Common myeloid progenitor, CD34-positive (primary cell): ENCODE data around the gene HOXD3.

ENCODE experiments used
- CTCF ChIA-PET: fragments of 350-600 bp; sonication (Branson Sonifier 250); formaldehyde crosslinking; loops from one replicate; lab custom pipeline; 2021; ENCODE audit warnings: antibody characterized with exemption; lab: Charles Lee
- POLR2A ChIA-PET: fragments of 350-600 bp; sonication (Branson Sonifier 250); formaldehyde crosslinking; loops from one replicate; lab custom pipeline; 2021; ENCODE audit warnings: antibody characterized with exemption; lab: Charles Lee
- DNase-seq, 3 donors: peaks; one replicate each; pipeline versions ENCODE4 v3.0.0 to v3.0.0-alpha.2; 2013
- H3K27ac ChIP-seq, 2 experiments: 1 replicate in 1 of 2; 2 replicates in 1 of 2; pipeline ENCODE4 v1.7.0; 2013; ENCODE audit warnings: inconsistent platforms in 2 of 2, low read length in 2 of 2, mild to moderate bottlenecking in 2 of 2, low read depth in 1 of 2, moderate library complexity in 1 of 2; ENCODE audit not compliant: severe bottlenecking in 2 of 2, insufficient read depth in 1 of 2, poor library complexity in 1 of 2
- H3K27me3 ChIP-seq, 5 experiments: replicated peaks in 2 of 5; 1 replicate in 3 of 5; 2 replicates in 2 of 5; pipeline versions ENCODE4 v1.6.1 to v1.7.0; 2013; ENCODE audit warnings: low read length in 4 of 5, mild to moderate bottlenecking in 2 of 5, moderate library complexity in 2 of 5, inconsistent platforms in 1 of 5; ENCODE audit not compliant: insufficient read depth in 5 of 5, control insufficient read depth in 4 of 5
- H3K36me3 ChIP-seq, 4 experiments: 1 replicate in 2 of 4; 2 replicates in 2 of 4; pipeline versions ENCODE4 v1.6.1 to v1.7.0; 2013; ENCODE audit warnings: low read length in 3 of 4, control low read depth in 1 of 4, mild to moderate bottlenecking in 1 of 4; ENCODE audit not compliant: control insufficient read depth in 4 of 4, insufficient read depth in 4 of 4
- H3K4me1 ChIP-seq, 4 experiments: 1 replicate in 3 of 4; 2 replicates in 1 of 4; pipeline versions ENCODE4 v1.6.1 to v1.7.1; 2013; ENCODE audit warnings: low read length in 3 of 4, mild to moderate bottlenecking in 3 of 4, control low read depth in 1 of 4, inconsistent platforms in 1 of 4, moderate library complexity in 1 of 4; ENCODE audit not compliant: control insufficient read depth in 4 of 4, insufficient read depth in 4 of 4; ENCODE audit errors: control extremely low read depth in 1 of 4
- H3K4me3 ChIP-seq, 7 experiments: 1 replicate in 4 of 7; 2 replicates in 3 of 7; pipeline versions ENCODE4 v1.5.1 to v1.7.0; 2013; ENCODE audit warnings: mild to moderate bottlenecking in 7 of 7, low read length in 6 of 7, moderate library complexity in 6 of 7, inconsistent platforms in 2 of 7, low read depth in 2 of 7, control low read depth in 1 of 7; ENCODE audit not compliant: insufficient read depth in 4 of 7, control insufficient read depth in 1 of 7; ENCODE audit errors: extremely low read depth in 1 of 7
- H3K9me3 ChIP-seq, 5 experiments: 1 replicate in 4 of 5; 2 replicates in 1 of 5; pipeline versions ENCODE4 v1.6.1 to v1.7.1; 2013; ENCODE audit warnings: low read length in 4 of 5, mild to moderate bottlenecking in 2 of 5, inconsistent platforms in 1 of 5, low read depth in 1 of 5, moderate library complexity in 1 of 5; ENCODE audit not compliant: control insufficient read depth in 4 of 5, insufficient read depth in 2 of 5; ENCODE audit errors: control extremely low read depth in 1 of 5
- WGBS: methylation state at CpG from one replicate; pipeline ENCODE4 v1.1.5; 2013; ENCODE audit not compliant: insufficient coverage; 5-methylcytosine and 5-hydroxymethylcytosine counted together

HOXD3 gene

DNA sequence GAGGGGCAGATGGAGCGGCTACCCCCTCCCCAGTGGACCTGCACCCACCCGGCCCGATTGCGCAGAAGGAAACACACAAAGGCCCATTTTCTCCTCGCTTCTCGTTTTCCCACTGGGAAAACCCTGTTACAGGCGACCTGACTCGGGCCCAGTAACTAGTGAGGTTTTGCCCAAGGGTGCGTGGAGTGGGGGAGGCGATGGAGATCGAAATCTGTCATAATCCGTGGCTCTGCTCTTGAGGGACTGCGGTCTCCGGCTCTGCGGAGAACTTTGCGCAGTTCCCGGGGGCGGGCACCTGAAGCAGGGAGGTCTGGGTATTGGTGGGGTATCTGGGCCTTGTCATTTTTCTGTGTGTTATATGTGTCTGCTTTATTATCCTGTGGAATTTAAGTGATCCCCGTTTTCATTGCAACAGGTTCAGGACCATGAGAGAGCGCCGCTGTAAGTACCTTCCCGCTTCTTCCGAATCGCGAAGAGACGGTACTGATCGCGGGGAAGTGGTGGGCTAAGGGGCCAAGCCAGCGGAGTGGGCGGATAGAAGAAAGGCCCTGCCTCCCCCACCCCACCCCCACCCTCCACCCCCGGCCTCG, 9.8 kb upstream of the HOXD3 start:
- CTCF ChIA-PET = interaction anchor here (0.8 to 1.7 kb wide), 3 partner anchors 14 to 238 kb away, joined by 3 to 6 read pairs (median 4); no protein-coding TSS in a partner anchor
- Histone ChIP-seq H3K36me3 (no peaks in the 10 kb centered on the region), H3K4me3 (no peak overlapping the region), H3K9me3 (peaks cover 0 to 3% (median 0%) of the 10 kb centered on the region in 5 experiments), H3K27me3 (peaks cover 15 to 97% (median 64%) of the 10 kb centered on the region in 5 experiments), H3K27ac (no peak overlapping the region), H3K4me1 (peaks cover 0 to 5% (median 1%) of the 10 kb centered on the region in 4 experiments)
- POLR2A ChIA-PET = no interaction called here
- 12% methylated on average over 18 of the region's 32 CpGs for WGBS
- DNase-seq = no peak

DNA sequence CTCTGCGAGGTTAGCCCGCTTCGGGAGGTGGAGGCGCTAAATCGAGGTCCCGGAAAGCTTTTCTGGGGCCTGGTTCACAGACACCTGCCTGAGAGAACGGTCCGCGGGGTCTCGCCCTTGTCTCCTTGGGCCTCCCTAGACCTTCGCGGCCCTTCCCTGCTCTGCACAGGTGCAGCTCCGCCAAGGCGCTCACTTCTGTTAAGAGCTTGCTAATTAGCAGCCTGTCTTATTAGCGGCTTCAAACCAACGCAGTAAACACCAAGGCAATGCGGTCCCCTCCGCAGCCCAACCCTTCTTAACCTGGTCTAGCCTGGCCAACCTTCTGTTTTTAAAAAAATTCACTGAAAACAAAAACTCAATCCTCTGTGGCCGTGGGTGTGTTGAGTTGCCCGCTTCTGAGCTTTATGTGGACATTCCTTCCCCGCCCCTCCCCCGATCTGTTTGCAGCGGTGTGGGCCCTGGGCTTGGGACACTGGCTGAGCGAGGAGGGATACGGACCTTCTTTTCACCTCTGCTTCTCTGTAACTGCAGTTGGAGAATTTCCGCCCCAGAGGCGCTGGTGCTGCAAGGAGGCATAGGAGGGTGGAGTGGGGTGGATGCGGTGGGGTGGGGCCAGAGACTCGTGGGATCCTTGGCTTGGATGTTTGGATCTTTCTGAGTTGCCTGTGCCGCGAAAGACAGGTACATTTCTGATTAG, 9.2 kb upstream of the HOXD3 start:
- peaks cover 0 to 3% (median 0%) of the 10 kb centered on the region in 5 experiments for H3K9me3 ChIP-seq
- POLR2A ChIA-PET = no interaction called here
- peaks cover 0 to 9% (median 1%) of the 10 kb centered on the region in 4 experiments for H3K4me1 ChIP-seq
- DNase-seq = no peak
- peaks cover 15 to 97% (median 60%) of the 10 kb centered on the region in 5 experiments for H3K27me3 ChIP-seq
- no peak overlapping the region for H3K27ac ChIP-seq
- CTCF ChIA-PET = interaction anchor here (0.8 kb wide), 1 partner anchor 15 kb away, joined by 3 read pairs; no protein-coding TSS in a partner anchor
- H3K36me3 ChIP-seq = no peaks in the 10 kb centered on the region
- 14% methylated on average over 28 of the region's 31 CpGs for WGBS
- no peak overlapping the region for H3K4me3 ChIP-seq

DNA sequence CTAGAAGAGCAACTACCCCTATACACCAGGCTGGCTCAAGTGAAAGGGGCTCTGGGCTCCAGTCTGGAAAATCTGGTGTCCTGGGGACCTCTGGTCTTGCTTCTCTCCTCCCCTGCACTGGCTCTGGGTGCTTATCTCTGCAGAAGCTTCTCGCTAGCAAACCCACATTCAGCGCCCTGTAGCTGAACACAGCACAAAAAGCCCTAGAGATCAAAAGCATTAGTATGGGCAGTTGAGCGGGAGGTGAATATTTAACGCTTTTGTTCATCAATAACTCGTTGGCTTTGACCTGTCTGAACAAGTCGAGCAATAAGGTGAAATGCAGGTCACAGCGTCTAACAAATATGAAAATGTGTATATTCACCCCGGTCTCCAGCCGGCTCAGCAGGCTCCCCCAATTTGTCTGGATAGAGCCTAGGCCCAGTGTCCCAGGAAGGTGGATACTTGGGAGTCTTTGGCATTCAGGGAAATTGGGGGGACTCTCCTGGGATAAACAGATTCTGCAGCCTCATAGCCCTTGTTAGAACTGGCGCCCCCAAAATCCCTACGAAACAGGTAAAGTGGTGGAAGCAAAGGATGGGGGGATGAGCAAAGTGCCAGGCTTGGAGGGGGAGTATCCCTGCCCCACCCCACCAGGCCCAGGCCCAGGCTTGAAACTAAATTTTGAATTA, 8.2 kb upstream of the HOXD3 start:
- no peak overlapping the region for H3K27ac ChIP-seq
- no peak for DNase-seq
- CTCF ChIA-PET = interaction anchor here (0.8 kb wide), 1 partner anchor 491 kb away, joined by 4 read pairs; no protein-coding TSS in a partner anchor
- POLR2A ChIA-PET = no interaction called here
- peaks cover 0 to 9% (median 1%) of the 10 kb centered on the region in 4 experiments for H3K4me1 ChIP-seq
- no peak overlapping the region for H3K4me3 ChIP-seq
- peaks cover 17 to 97% (median 60%) of the 10 kb centered on the region in 5 experiments for H3K27me3 ChIP-seq
- no peaks in the 10 kb centered on the region for H3K36me3 ChIP-seq
- peaks cover 0 to 3% (median 0%) of the 10 kb centered on the region in 5 experiments for H3K9me3 ChIP-seq
- 23% methylated on average over 9 of the region's 11 CpGs for WGBS

DNA sequence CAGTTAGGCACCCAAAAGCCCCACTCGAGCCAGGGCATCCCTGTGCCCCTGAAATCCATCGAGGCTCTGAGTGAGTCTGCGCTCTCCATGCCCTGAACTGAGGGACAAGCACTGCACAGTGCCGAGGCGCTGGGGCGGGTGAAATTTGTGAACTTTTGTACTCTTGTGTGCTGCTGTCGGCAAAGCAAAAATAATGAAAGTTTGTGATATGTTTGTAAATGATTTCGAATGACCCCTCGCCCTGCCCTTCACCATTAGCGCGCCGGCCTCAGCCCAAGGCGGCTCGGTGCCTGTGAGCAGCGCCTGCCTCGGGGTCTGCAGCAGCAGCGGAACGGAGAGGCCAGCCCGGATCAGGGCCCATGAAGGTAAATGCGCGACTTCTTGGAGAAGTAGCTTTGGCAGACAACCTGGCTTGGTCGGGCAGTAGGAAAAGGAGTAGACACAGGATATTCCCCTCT, 7.6 kb upstream of the HOXD3 start:
- Histone ChIP-seq H3K4me1 (peaks cover 0 to 9% (median 1%) of the 10 kb centered on the region in 4 experiments), H3K27me3 (peaks cover 18 to 100% (median 65%) of the 10 kb centered on the region in 5 experiments), H3K36me3 (no peaks in the 10 kb centered on the region), H3K9me3 (peaks cover 0 to 3% (median 0%) of the 10 kb centered on the region in 5 experiments), H3K4me3 (no peak overlapping the region), H3K27ac (no peak overlapping the region)
- 12% methylated on average over 17 of the region's 22 CpGs for WGBS
- DNase-seq = no peak
- ChIA-PET CTCF (no interaction called here), POLR2A (no interaction called here)

DNA sequence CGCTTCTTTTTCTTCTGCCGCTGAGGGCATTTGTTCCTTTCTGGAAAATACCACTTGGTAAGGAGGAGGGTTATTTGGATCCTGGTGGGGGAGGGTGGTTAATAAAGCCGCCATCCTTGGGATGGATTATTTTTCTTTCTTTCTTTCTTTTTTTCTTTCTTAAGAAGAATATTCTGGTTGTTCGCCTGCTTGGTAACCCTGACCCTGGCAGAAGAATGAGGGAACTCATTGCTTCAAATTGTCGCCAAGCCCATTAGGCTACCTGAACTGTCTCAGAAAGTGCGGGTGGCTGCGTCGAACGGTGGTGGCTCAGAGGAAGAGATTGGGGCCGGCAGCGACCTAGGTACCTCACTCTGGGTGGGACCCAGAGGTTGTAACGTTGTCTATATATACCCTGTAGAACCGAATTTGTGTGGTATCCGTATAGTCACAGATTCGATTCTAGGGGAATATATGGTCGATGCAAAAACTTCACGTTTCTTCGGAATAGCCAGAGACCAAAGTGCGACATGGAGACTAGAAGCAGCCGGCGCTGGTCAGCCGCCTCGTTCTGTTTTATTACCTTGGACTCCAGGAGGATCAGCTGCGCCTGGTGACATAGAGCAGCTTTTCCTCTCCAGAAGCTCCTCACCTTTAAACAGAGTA, 7.0 kb upstream of the HOXD3 start:
- CTCF ChIA-PET = interaction anchor here (1.2 to 1.8 kb wide), 3 partner anchors 11 to 23 kb away, joined by 3 to 5 read pairs (median 3); no protein-coding TSS in a partner anchor
- POLR2A ChIA-PET = no interaction called here
- Histone ChIP-seq H3K36me3 (no peaks in the 10 kb centered on the region), H3K4me1 (peaks cover 0 to 9% (median 1%) of the 10 kb centered on the region in 4 experiments), H3K27ac (no peak overlapping the region), H3K4me3 (no peak overlapping the region), H3K9me3 (peaks cover 0 to 3% (median 0%) of the 10 kb centered on the region in 5 experiments), H3K27me3 (peaks cover 23 to 100% (median 66%) of the 10 kb centered on the region in 5 experiments)
- 22% methylated on average over 19 of the region's 24 CpGs for WGBS
- no peak for DNase-seq

DNA sequence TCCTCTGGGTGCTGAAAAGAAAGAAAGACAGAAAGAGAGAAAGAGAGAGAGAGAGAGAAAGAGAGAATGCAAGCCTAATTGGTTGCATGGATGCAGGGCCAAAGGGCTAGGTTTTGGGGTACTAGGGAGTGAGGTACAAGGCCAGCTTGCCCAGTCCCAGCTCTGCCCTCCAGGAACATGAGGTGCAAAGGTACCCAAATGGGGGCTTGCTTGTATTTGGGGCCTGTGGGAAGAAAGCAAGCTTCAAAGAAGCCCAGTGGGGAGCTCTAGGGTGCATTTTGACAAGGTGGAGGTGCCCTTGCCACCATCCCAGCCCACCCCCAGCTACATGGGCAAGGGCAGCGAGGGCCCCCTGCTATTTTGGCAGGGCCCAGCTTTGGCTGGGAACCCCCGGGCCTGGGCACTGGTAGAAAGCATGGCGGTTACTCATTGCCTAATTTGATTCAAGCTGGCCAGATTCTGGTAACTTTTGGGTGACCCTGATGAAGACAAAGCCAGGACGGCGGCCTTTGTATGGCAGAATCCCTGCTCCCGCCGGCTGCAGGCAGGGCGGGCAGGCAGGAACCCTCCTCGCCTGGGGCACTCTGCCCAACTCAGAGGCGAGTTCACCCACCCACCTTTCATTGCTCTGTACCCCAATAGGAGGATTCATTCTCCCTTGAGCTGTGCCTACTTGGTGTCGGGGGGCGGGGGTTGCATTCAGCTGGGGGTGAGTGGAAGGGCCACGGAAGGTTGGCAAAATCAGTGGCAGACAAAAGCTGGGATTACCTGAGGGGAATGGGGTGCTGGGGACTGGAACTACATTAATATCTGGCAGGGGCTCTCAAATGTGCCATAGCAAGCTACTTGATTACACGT, 6.3 kb upstream of the HOXD3 start:
- Histone ChIP-seq H3K9me3 (peaks cover 0 to 3% (median 0%) of the 10 kb centered on the region in 5 experiments), H3K27ac (no peak overlapping the region), H3K27me3 (peaks cover 22 to 100% (median 67%) of the 10 kb centered on the region in 5 experiments), H3K4me3 (no peak overlapping the region), H3K4me1 (peaks cover 0 to 9% (median 1%) of the 10 kb centered on the region in 4 experiments), H3K36me3 (no peaks in the 10 kb centered on the region)
- CTCF ChIA-PET = interaction anchor here (0.7 to 1.8 kb wide), 4 partner anchors 10 to 36 kb away, joined by 3 to 5 read pairs (median 3); no protein-coding TSS in a partner anchor
- DNase-seq = no peak
- POLR2A ChIA-PET = no interaction called here
- 41% methylated on average over 11 of the region's 14 CpGs for WGBS
